Measurements from ENCODE around the gene PPT2. TPM values are rescaled to one million over a fixed set of nuclear protein-coding genes. Genes with fewer than 3 reads are reported as not detected.

PPT2 gene
- total and polyA plus RNA-seq, 2 donors (not counting 3 experiments of a cell fraction or from before 2014, with no cell fraction given), result 27.2 to 47.3 TPM

DNA sequence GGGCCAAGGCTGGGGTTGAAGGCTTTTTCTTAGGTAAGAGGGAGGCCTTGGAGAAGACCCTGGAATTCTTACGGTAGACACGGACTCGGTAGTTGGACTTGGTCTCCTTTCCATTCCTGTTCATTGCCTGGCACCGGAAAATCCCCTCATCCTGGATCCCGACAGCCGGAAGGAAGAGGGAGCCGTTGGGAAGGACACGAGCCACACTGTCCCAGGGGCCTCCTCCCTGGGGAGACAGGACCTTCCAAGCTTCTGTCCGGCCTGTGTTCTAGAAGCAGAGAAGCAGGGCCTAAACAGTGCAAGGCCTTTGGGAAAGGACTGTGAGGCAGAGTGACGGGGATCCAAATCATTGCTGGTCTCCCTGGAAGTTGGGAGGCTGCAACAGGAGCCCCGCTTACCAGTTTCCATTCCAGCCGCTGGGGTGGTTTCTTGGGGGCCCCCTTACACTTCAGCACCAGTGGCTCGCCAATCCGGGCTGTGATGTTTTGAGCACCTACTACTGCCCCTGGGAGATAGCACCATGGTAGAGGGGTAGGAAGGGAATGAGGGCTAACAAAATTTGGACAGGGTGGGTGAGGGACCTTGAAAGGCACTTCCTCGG, 29.6 kb downstream of the PPT2 start:
- intact Hi-C loops (cut with micrococcal nuclease) (no loop called here), dilution Hi-C loops (cut with MboI; ENCODE audit: extremely low pct_ligation_motif_present, low sequenced_read_pairs) (no loop called here)
- H4K20me1 ChIP-seq (replicated peaks; ENCODE audit: control insufficient read depth, extremely low read depth, insufficient read depth, low read length), result no peaks in the 10 kb centered on the region
- ChIA-PET CTCF (interaction anchor here (1.7 kb wide), 1 partner anchor 12 kb away, joined by 5 read pairs; no protein-coding TSS in a partner anchor), POLR2A (no interaction called here)
- H3K9me3 ChIP-seq (replicated peaks; ENCODE audit: control insufficient read depth, insufficient read depth, low read length), result no peaks in the 10 kb centered on the region
- H3K36me3 ChIP-seq (ENCODE audit: control insufficient read depth in 2 of 2, extremely low read depth in 1 of 2, insufficient read depth in 2 of 2, low read length in 2 of 2), result peaks cover 3 to 36% of the 10 kb centered on the region in 2 experiments
- H3K4me2 ChIP-seq (ENCODE audit: insufficient read depth, low read length), result no peak overlapping the region
- no peak overlapping the region for H3K9ac ChIP-seq (replicated peaks; ENCODE audit: extremely low read depth, insufficient read depth, low read length)
- no peak for TF ChIP-seq FOS (IDR thresholded peaks at IDR 0.05; ENCODE audit: borderline replicate concordance, insufficient read depth, low read length)
- TF ChIP-seq, protein P1, sequence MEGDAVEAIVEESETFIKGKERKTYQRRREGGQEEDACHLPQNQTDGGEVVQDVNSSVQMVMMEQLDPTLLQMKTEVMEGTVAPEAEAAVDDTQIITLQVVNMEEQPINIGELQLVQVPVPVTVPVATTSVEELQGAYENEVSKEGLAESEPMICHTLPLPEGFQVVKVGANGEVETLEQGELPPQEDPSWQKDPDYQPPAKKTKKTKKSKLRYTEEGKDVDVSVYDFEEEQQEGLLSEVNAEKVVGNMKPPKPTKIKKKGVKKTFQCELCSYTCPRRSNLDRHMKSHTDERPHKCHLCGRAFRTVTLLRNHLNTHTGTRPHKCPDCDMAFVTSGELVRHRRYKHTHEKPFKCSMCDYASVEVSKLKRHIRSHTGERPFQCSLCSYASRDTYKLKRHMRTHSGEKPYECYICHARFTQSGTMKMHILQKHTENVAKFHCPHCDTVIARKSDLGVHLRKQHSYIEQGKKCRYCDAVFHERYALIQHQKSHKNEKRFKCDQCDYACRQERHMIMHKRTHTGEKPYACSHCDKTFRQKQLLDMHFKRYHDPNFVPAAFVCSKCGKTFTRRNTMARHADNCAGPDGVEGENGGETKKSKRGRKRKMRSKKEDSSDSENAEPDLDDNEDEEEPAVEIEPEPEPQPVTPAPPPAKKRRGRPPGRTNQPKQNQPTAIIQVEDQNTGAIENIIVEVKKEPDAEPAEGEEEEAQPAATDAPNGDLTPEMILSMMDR (IDR thresholded peaks at IDR 0.05; ENCODE audit: extremely low read depth in 1 of 2, insufficient read depth in 1 of 2, low read depth in 1 of 2, low read length in 2 of 2), result no peak
- TF ChIP-seq, protein P2, sequence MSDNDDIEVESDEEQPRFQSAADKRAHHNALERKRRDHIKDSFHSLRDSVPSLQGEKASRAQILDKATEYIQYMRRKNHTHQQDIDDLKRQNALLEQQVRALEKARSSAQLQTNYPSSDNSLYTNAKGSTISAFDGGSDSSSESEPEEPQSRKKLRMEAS (IDR thresholded peaks at IDR 0.05; ENCODE audit: insufficient read depth, insufficient read length), result no peak
- TF ChIP-seq JUN (IDR thresholded peaks at IDR 0.05; ENCODE audit: borderline replicate concordance, insufficient read depth, insufficient read length, low read depth), result no peak
- no peak for TF ChIP-seq MYC (IDR thresholded peaks at IDR 0.05; ENCODE audit: low read depth, low read length)
- H3K27ac ChIP-seq (ENCODE audit: insufficient read depth, low read depth, low read length), result no peak overlapping the region
- H3K4me3 ChIP-seq (replicated peaks in 1 of 3; ENCODE audit: insufficient read depth in 1 of 3, low read depth in 1 of 3, low read length in 3 of 3), result no peak overlapping the region
- H3K9me1 ChIP-seq (replicated peaks; ENCODE audit: control insufficient read depth, extremely low read depth, insufficient read depth, low read length), result no peaks in the 10 kb centered on the region
- BruUV-seq (replicated peaks), result no TSS peak
- no peak for FAIRE-seq
- peaks cover 14% of the 10 kb centered on the region for H3K79me2 ChIP-seq (ENCODE audit: control insufficient read depth, insufficient read depth, low read length)
- H3K27me3 ChIP-seq (ENCODE audit: control insufficient read depth in 2 of 2, insufficient read depth in 2 of 2, low read length in 2 of 2), result no peaks in the 10 kb centered on the region
- peaks cover 21% of the 10 kb centered on the region for H3K4me1 ChIP-seq (ENCODE audit: control insufficient read depth, extremely low read depth, insufficient read depth, low read length)
- DNase-seq (ENCODE audit: low read depth, low spot score), result no peak
- H2AFZ ChIP-seq (ENCODE audit: low read depth, low read length), result no peak overlapping the region

Measured in endothelial cell of umbilical vein (primary cell).